Esophagus squamous epithelium (tissue), 5 donors: ENCODE results near the gene UBE2S. TPM values are rescaled to one million over a fixed set of nuclear protein-coding genes. Genes with fewer than 3 reads are reported as not detected.

Experiments
- DNase-seq: peaks from one replicate; lab custom pipeline; 2025; lab: John Stamatoyannopoulos, UW
- H3K27ac ChIP-seq, 4 donors: fragments of 200-600 bp; sonication (generic); one replicate each; pipeline ENCODE4 v1.5.1; 2016 to 2019; ENCODE audit warnings: mild to moderate bottlenecking in 1 of 4
- H3K27me3 ChIP-seq, 4 donors: fragments of 200-600 bp; sonication (generic); 1 replicate in 3 of 4; 2 replicates in 1 of 4; pipeline versions ENCODE4 v1.5.1 to v1.6.0; 2017 to 2021; ENCODE audit warnings: antibody characterized with exemption in 1 of 4
- H3K36me3 ChIP-seq, 3 donors: fragments of 200-600 bp; sonication (generic); one replicate each; pipeline ENCODE4 v1.5.1; 2016 to 2019
- H3K4me1 ChIP-seq, 3 donors: fragments of 200-600 bp; sonication (generic); one replicate each; pipeline ENCODE4 v1.5.1; 2017 to 2019
- H3K4me3 ChIP-seq, 4 donors: fragments of 200-600 bp; sonication (generic); 1 replicate in 3 of 4; 2 replicates in 1 of 4; pipeline ENCODE4 v1.5.1; 2016 to 2019; ENCODE audit warnings: mild to moderate bottlenecking in 2 of 4, moderate library complexity in 1 of 4
- H3K9me3 ChIP-seq, 3 donors: fragments of 200-600 bp; sonication (generic); one replicate each; pipeline ENCODE4 v1.5.1; 2016 to 2019
- POLR2A ChIP-seq, 4 donors: fragments of 450-650 bp; IDR thresholded peaks; one replicate each; pipeline ENCODE4 v1.6.1; 2017; ENCODE audit warnings: antibody characterized with exemption in 4 of 4, mild to moderate bottlenecking in 4 of 4, moderate library complexity in 3 of 4
- WGBS, 2 donors: methylation state at CpG; one replicate each; pipeline ENCODE4 v1.1.5; 2018; 5-methylcytosine and 5-hydroxymethylcytosine counted together
- intact Hi-C: fragments of 100-400 bp; cut with DNase I; formaldehyde crosslinking; loops from one replicate; pipeline ENCODE4 v1.15.0; 2022
- total RNA-seq, 4 donors: library from RNA; depleted of rRNA; stranded (reverse); fragments of >200 nt; gene quantifications; one replicate each; pipeline ENCODE4 v1.1.0, GENCODE V29; 2016
- TF ChIP-seq, protein P1 (sequence below), 6 experiments: fragments of 450-650 bp in 4 of 6; fragments of 200-600 bp in 2 of 6; sonication (generic) in 2 of 6; IDR thresholded peaks; one replicate each; pipeline ENCODE4 v1.5.1; 2016 to 2019; ENCODE audit warnings: antibody characterized with exemption in 6 of 6, mild to moderate bottlenecking in 4 of 6, moderate library complexity in 4 of 6
- donor health status: DM: yes; HTN: yes; CAD: no.

The UBE2S gene
- total RNA-seq, 4 donors from 2014 or later, result 15.6 to 41.4 (median 31.2) TPM

DNA sequence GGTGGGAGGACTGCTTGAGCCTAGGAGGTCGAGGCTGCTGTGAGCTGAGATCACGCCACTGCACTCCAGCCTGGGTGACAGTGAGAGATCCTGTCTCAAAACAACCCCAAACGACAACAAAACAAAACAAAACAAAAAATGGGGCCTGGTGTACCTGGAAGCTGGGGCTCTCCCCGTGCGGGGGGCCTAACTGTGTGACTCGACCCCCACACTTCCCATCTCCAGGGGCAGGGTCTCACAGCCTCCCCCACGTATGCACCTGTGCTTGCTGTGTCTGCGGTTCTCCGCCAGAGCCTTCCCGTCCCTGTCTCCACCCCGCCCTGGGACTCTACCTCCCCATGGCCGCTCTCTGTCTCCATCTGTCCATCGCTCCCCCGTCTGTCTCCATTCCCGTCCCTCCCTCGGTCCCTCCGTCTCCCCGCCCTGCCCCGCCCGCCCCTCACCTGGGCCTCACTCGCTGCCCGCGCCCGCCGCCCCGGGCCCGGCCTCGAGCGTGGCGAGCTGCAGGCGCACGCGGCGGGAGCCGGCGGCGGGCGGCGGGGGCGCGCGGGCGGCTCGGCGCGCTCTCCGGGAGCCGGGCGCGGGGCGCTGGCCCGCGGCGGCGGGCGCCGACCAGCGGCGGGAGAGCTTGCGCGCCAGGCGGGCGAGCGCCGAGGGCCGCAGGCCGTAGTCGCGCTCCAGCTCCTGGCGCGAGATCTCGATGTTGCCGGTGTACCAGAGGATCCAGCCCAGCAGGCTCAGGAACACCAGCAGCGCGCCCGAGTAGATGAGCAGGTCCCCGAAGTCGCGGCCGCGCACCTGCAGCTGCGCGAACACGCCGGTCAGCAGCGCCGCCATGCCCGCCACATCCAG lies 24.1 kb downstream of the UBE2S start:
- Histone ChIP-seq H3K27me3 (no peaks in the 10 kb centered on the region), H3K36me3 (peaks cover 6 to 22% (median 9%) of the 10 kb centered on the region in 3 donors), H3K9me3 (no peaks in the 10 kb centered on the region), H3K4me1 (peaks cover 30 to 50% (median 34%) of the 10 kb centered on the region in 3 donors), H3K27ac (peak overlapping the region; percentile 86 to 97 (median 93)), H3K4me3 (peak overlapping the region; percentile 74 to 97 (median 88))
- WGBS, 2 donors, result 18 to 19% methylated on average over 12 to 13 of the region's 88 CpGs
- TF ChIP-seq, protein P1, sequence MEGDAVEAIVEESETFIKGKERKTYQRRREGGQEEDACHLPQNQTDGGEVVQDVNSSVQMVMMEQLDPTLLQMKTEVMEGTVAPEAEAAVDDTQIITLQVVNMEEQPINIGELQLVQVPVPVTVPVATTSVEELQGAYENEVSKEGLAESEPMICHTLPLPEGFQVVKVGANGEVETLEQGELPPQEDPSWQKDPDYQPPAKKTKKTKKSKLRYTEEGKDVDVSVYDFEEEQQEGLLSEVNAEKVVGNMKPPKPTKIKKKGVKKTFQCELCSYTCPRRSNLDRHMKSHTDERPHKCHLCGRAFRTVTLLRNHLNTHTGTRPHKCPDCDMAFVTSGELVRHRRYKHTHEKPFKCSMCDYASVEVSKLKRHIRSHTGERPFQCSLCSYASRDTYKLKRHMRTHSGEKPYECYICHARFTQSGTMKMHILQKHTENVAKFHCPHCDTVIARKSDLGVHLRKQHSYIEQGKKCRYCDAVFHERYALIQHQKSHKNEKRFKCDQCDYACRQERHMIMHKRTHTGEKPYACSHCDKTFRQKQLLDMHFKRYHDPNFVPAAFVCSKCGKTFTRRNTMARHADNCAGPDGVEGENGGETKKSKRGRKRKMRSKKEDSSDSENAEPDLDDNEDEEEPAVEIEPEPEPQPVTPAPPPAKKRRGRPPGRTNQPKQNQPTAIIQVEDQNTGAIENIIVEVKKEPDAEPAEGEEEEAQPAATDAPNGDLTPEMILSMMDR (IDR thresholded peaks at IDR 0.05), result peak in 3 of 6 experiments; percentile 18 to 34 (median 29)
- TF ChIP-seq POLR2A (IDR thresholded peaks at IDR 0.05), result peak in 1 of 4 donors; percentile 24
- intact Hi-C loops, result no loop called here
- no peak for DNase-seq

DNA sequence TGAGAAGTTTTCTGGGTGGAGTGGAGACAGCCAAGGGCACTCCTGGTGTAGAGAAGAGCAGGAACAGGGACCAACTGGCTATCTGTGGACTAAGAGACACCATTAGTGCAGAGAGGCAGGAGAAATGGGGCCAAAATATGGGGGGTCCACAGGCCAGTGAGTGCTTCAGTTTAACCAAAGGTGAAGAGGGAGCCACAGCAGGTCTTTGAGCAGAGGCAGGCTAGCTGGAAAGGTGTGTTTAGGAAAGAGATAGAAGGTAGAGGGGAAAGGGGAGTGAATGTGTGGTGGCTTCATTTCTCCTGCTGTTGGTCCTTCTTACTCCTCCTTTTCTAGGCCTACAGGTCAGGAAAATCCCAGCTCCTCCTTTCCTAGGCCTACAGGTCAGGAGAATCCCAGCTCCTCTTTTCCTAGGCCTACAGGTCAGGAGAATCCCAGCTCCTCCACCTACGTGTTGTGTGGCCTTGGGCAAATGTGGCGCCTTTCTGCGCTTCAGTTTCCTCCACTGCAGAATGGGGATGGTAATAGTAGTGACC lies 25.0 kb downstream of the UBE2S start:
- TF ChIP-seq POLR2A (IDR thresholded peaks at IDR 0.05), result no peak
- TF ChIP-seq, protein P1 (IDR thresholded peaks at IDR 0.05), result no peak
- 90 to 93% methylated on average over 3 of the region's 3 CpGs for WGBS, 2 donors
- H3K36me3 ChIP-seq, result peaks cover 0 to 13% (median 0%) of the 10 kb centered on the region in 3 donors
- no peaks in the 10 kb centered on the region for H3K9me3 ChIP-seq
- peaks cover 0 to 6% (median 0%) of the 10 kb centered on the region in 4 donors for H3K27me3 ChIP-seq
- no peak for DNase-seq
- H3K4me3 ChIP-seq, result no peak overlapping the region
- intact Hi-C loops, result no loop called here
- H3K27ac ChIP-seq, result no peak overlapping the region
- peaks cover 21 to 45% (median 25%) of the 10 kb centered on the region in 3 donors for H3K4me1 ChIP-seq

DNA sequence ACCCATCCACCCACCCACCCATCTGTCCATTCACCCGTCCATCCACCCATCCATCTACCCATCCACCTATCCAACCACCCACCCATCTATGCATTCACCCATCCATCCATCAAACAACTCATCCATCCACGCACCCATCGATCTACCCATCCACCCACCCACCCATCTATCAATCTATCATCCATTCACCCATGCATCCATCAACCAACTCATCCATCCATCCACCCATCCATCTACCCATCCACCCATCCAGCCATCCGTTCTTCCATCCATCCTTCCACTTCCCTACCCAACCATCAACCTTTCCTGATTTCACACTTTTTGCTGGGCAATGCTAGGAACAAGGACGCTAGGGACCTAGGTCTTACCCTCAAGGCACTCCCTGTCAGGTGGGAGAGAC lies 25.6 kb downstream of the UBE2S start:
- Histone ChIP-seq H3K4me3 (no peak overlapping the region), H3K4me1 (peaks cover 15 to 41% (median 19%) of the 10 kb centered on the region in 3 donors), H3K9me3 (no peaks in the 10 kb centered on the region), H3K36me3 (peaks cover 0 to 7% (median 0%) of the 10 kb centered on the region in 3 donors), H3K27ac (no peak overlapping the region), H3K27me3 (peaks cover 0 to 11% (median 0%) of the 10 kb centered on the region in 4 donors)
- intact Hi-C loops, result no loop called here
- TF ChIP-seq, protein P1 (IDR thresholded peaks at IDR 0.05), result no peak
- TF ChIP-seq POLR2A (IDR thresholded peaks at IDR 0.05), result no peak
- DNase-seq, result no peak
- 96 to 97% methylated on average over 5 of the region's 5 CpGs for WGBS, 2 donors

DNA sequence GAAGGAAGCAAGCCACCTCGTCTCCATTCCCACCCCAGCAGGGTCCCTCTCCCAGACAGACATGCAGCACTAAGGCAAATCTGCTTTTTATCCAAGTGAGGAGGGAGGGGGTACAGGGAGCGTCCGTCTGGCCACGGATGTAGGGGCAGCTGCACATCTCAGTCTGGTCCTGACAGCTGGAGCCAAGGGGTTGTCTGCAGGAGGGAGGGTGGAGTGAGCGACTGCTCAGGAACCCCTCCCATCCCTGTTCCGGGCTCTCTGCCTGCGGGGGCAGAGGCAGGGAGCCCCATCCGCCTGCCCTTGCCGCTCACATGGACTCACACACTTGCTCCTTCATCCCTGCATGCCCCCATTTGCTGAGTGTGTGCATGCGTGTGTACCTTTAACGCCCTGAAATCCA lies 28.4 kb downstream of the UBE2S start:
- Histone ChIP-seq H3K36me3 (no peaks in the 10 kb centered on the region), H3K9me3 (no peaks in the 10 kb centered on the region), H3K27me3 (peaks cover 0 to 40% (median 4%) of the 10 kb centered on the region in 4 donors), H3K4me3 (no peak overlapping the region), H3K27ac (no peak overlapping the region), H3K4me1 (peaks cover 2 to 39% (median 8%) of the 10 kb centered on the region in 3 donors)
- no peak for DNase-seq
- 17 to 66% methylated on average over 2 to 5 of the region's 11 CpGs for WGBS, 2 donors
- TF ChIP-seq POLR2A (IDR thresholded peaks at IDR 0.05), result no peak
- TF ChIP-seq, protein P1 (IDR thresholded peaks at IDR 0.05), result no peak
- intact Hi-C loops, result loop anchor here (10.0 kb wide), 1 partner anchor 74 kb away; no protein-coding TSS in a partner anchor
